Right renal cortex interstitium (tissue), 3 donors: ENCODE results near the gene ATP6V0C. TPM values are rescaled to one million over a fixed set of nuclear protein-coding genes. Genes with fewer than 3 reads are reported as not detected.
A peak's percentile ranks its signal among the peaks of the same experiment; 100 is the strongest.

ENCODE experiments used
- DNase-seq, 3 donors: peaks; one replicate each; pipeline ENCODE4 v3.0.0-alpha.2; 2013; ENCODE audit warnings: low read depth in 3 of 3, low spot score in 2 of 3
- polyA plus RNA-seq, 3 donors: library from polyadenylated mRNA; unstranded; fragments of 120-200 nt; gene quantifications; one replicate each; pipeline ENCODE4 v1.2.1, GENCODE V29; 2013; ENCODE audit not compliant: insufficient read length in 3 of 3

The ATP6V0C gene
- 100 to 1,000 TPM; 139 to 187 (median 148) TPM for polyA plus RNA-seq

GRCh38 chr16:2513405-2514332 is at the start of gene ATP6V0C:
Gene ATP6V0C (plus strand): TSS chr16:2513952. CDS start chr16:2514104, 152 bp downstream.
- peak in 1 of 3 donors; percentile 84 for DNase-seq

GRCh38 chr16:2464333-2464732 is 49.4 kb upstream of the ATP6V0C start:
- no peak for DNase-seq

GRCh38 chr16:2465653-2466415 is 47.9 kb upstream of the ATP6V0C start:
- no peak for DNase-seq

- no peak for DNase-seq
Measured at GRCh38 chr16:2466667-2467527, 46.9 kb upstream of the ATP6V0C start.

GRCh38 chr16:2467528-2468232 is 46.1 kb upstream of the ATP6V0C start:
- no peak for DNase-seq

DNA sequence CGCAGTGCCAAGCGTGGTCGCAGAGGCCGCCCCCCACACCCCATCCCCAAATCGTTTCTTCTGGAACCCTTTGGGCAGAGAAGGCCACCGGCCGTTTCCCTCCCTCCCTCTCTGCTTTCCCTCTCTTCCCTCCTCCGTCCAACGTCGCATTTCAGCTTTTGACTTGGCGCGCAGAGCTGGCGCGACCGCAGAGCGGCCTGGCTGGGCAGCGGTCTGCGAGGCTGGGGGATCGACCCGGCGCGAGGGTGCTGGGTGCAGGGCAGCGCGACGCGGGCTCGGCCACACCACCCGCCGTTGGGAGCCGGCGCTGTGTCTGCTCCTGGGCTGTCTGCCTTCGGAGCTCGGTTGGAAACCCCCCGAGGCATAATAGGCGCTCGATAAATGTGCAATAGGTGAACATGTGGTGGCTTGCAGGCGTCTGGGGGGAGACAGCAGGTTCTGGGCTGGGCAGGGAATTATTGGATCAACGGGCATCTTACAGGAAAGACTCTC is 45.5 kb upstream of the ATP6V0C start:
- no peak for DNase-seq

DNA sequence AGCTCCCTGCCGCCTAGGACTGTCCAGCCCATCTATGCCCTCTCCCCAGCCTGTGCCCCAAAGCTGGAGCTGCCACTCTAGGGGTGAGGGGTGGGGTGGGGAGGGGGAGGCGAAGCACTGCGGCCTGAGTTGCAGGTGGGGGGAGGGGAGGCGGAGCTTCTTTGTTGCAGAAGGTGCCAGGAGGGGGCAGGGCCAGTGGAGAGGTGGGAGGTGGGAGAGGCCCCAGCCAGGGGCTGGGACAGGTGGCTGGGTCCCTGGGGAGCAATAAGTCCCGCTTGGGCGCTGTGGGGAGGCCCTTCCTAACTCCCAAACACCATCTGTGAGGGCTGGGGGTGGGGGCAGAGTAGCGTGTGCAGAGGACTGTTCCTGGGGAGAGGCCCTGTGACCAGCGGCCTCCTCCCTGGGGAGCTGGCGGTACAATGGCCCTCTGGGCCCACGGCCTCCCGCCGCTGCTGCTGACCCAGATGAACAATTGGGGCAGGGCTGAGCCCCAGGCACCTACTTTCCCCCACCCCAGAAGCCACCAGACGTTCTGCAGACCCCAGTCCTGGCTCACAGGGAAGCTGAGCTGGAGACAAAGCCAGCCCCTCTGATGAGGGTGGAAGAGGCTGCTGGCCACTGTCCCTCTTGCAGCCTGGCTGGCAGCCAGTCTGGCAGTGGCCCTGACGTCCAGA is 44.9 kb upstream of the ATP6V0C start:
- no peak for DNase-seq

GRCh38 chr16:2469399-2470233 is 44.1 kb upstream of the ATP6V0C start:
- DNase-seq = no peak

- DNase-seq = no peak
Measured at GRCh38 chr16:2470234-2470601, 43.5 kb upstream of the ATP6V0C start.

GRCh38 chr16:2470603-2471015 is 43.1 kb upstream of the ATP6V0C start:
- DNase-seq = no peak

DNA sequence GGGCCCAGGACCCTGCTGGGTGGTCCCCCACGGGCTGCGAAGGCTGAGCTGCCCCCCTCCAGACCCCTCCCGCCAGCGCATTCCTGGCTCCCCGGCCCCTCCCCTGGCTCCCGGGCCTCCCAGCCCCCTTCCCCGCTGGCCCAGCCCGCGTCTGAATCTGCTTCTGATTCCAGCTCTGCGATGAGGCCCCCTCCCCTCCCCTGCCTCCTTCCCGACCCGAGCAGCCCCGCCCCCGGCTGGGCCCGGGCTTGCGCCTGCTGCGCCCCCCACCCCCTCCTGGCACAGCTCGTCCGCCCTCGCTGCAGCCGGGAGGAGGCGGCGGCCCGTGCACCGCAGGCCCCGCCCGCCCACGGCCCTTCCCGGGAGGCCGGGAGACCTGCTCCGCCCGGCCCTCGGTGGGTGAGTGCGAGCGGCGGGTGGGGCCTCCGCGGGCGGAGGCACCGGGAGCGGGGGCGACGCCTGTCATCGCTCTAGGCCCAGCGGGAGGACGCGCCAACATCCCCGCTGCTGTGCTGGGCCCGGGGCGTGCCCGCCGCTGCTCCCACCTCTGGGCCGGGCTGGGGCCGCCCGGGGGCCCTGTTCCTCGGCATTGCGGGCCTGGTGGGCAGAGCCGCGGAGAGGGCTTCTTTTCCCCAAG is 42.6 kb upstream of the ATP6V0C start, which contains the start of gene NTN3:
TSS of gene NTN3 (plus strand) at position 282 of the 637 bp plus-strand sequence. CDS start 405 bp downstream, outside the sequence.
- DNase-seq = no peak

- no peak for DNase-seq
Measured at GRCh38 chr16:2471653-2472487, 41.9 kb upstream of the ATP6V0C start.

DNA sequence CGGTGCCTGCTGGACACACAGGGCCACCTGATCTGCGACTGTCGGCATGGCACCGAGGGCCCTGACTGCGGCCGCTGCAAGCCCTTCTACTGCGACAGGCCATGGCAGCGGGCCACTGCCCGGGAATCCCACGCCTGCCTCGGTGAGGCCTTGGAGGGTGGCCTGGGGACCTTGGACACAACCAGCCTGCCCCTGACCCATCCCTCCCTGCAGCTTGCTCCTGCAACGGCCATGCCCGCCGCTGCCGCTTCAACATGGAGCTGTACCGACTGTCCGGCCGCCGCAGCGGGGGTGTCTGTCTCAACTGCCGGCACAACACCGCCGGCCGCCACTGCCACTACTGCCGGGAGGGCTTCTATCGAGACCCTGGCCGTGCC is 41.3 kb upstream of the ATP6V0C start:
- DNase-seq = no peak

- no peak for DNase-seq
Measured at GRCh38 chr16:2472885-2473445, 40.8 kb upstream of the ATP6V0C start.

- DNase-seq = no peak
Measured at GRCh38 chr16:2473446-2473926, 40.3 kb upstream of the ATP6V0C start.
